AG04449 (cell line): Measurements from ENCODE around the gene ANKRD66.
"Not testable (repeated sequence)": the region's sequence is repeated elsewhere in the genome, so short reads cannot be mapped to it uniquely, and the experiment has no call there.

Experiments
- CTCF ChIA-PET: fragments of 350-600 bp; formaldehyde crosslinking; extraction: SDS; loops from one replicate; lab custom pipeline; 2021; ENCODE audit warnings: antibody characterized with exemption; lab: Yijun Ruan, JAX
- POLR2A ChIA-PET: fragments of 400-600, 350-600 bp; formaldehyde crosslinking; extraction: SDS; loops from one replicate; lab custom pipeline; 2020; ENCODE audit warnings: antibody characterized with exemption, inconsistent platforms; lab: Yijun Ruan, JAX
- DNase-seq: peaks from one replicate; pipeline ENCODE4 v3.0.0-alpha.2; 2010; ENCODE audit warnings: low read depth, low spot score
- H3K4me3 ChIP-seq: 2 replicates; pipeline ENCODE4 v1.5.1; 2011; ENCODE audit warnings: low read depth, mild to moderate bottlenecking, control low read depth, low read length
- CTCF ChIP-seq: IDR thresholded peaks from one replicate; pipeline ENCODE4 v1.5.1; 2011; ENCODE audit warnings: mild to moderate bottlenecking, moderate library complexity, low read length, control low read depth, inconsistent platforms; ENCODE audit not compliant: insufficient read depth; ENCODE audit errors: missing control alignments

Gene ANKRD66

GRCh38 chr6:46758960-46759753 lies 12.4 kb downstream of the ANKRD66 start:
- ChIA-PET POLR2A (no interaction called here), CTCF (no interaction called here)
- no peak for TF ChIP-seq CTCF

GRCh38 chr6:46760925-46761324 lies 14.2 kb downstream of the ANKRD66 start:
- no peak overlapping the region for H3K4me3 ChIP-seq
- ChIA-PET CTCF (no interaction called here), POLR2A (no interaction called here)
- no peak for TF ChIP-seq CTCF
- no peak for DNase-seq

More at GRCh38 chr6:46758960-46759753, 12.4 kb downstream of the ANKRD66 start:
- no peak overlapping the region for H3K4me3 ChIP-seq
- no peak for DNase-seq

GRCh38 chr6:46763466-46763865 lies 16.7 kb downstream of the ANKRD66 start:
- no peak for TF ChIP-seq CTCF
- POLR2A ChIA-PET = no interaction called here
- no peak for DNase-seq
- no peak overlapping the region for H3K4me3 ChIP-seq
- CTCF ChIA-PET = no interaction called here

GRCh38 chr6:46764280-46764679 lies 17.5 kb downstream of the ANKRD66 start:
- CTCF ChIA-PET, POLR2A ChIA-PET: not testable (repeated sequence)

GRCh38 chr6:46764961-46765360 lies 18.2 kb downstream of the ANKRD66 start:
- TF ChIP-seq CTCF = no peak
- no peak overlapping the region for H3K4me3 ChIP-seq
- ChIA-PET POLR2A (no interaction called here), CTCF (no interaction called here)
- DNase-seq = no peak

More at GRCh38 chr6:46764280-46764679, 17.5 kb downstream of the ANKRD66 start:
- not testable (repeated sequence) for H3K4me3 ChIP-seq, DNase-seq

GRCh38 chr6:46772016-46772415 lies 25.3 kb downstream of the ANKRD66 start:
- H3K4me3 ChIP-seq = no peak overlapping the region
- TF ChIP-seq CTCF = no peak
- CTCF ChIA-PET = no interaction called here
- no peak for DNase-seq
- POLR2A ChIA-PET = no interaction called here

GRCh38 chr6:46772762-46773161 lies 26.0 kb downstream of the ANKRD66 start:
- no peak for DNase-seq
- ChIA-PET POLR2A (no interaction called here), CTCF (no interaction called here)
- no peak overlapping the region for H3K4me3 ChIP-seq
- no peak for TF ChIP-seq CTCF
